WTC11 (cell line): ENCODE data around the gene MUC4. TPM values are rescaled to one million over a fixed set of nuclear protein-coding genes. Genes with fewer than 3 reads are reported as not detected.

ENCODE experiments used
- ATAC-seq: fragments of 200-7000 bp; cut with Tn5 transposase; 2 replicates; pipeline ENCODE4 v1.10.0; 2021; ENCODE audit warnings: mild to moderate bottlenecking, moderate library complexity
- CTCF ChIA-PET: fragments of 300-600 bp; sonication (Branson Sonifier 250); formaldehyde crosslinking; loops from one replicate; lab custom pipeline; 2021; ENCODE audit warnings: antibody characterized with exemption; lab: Charles Lee
- POLR2A ChIA-PET: fragments of 350-600 bp; sonication (Branson Sonifier 250); formaldehyde crosslinking; loops from one replicate; lab custom pipeline; 2021; ENCODE audit warnings: antibody characterized with exemption; lab: Charles Lee
- DNase-seq: peaks from one replicate; pipeline ENCODE4 v3.0.0; 2021; ENCODE audit warnings: low spot score
- H3K27ac Mint-ChIP-seq: 2 replicates; pipeline ENCODE4 v1.8.0; 2021; ENCODE audit warnings: mixed read lengths
- H3K27me3 Mint-ChIP-seq: 2 replicates; pipeline ENCODE4 v1.8.0; 2021; ENCODE audit warnings: low read depth, mild to moderate bottlenecking, moderate library complexity, mixed read lengths
- H3K36me3 Mint-ChIP-seq: 2 replicates; pipeline ENCODE4 v1.8.0; 2021; ENCODE audit warnings: mixed read lengths
- H3K4me1 Mint-ChIP-seq: 2 replicates; pipeline ENCODE4 v1.8.0; 2022; ENCODE audit warnings: mixed read lengths
- H3K4me3 Mint-ChIP-seq: 2 replicates; pipeline ENCODE4 v1.8.0; 2021; ENCODE audit warnings: mild to moderate bottlenecking, moderate library complexity, mixed read lengths
- H3K9me3 Mint-ChIP-seq: 2 replicates; pipeline ENCODE4 v1.8.0; 2021; ENCODE audit warnings: mixed read lengths
- CREM ChIP-seq: sonication (generic); formaldehyde crosslinking; IDR thresholded peaks from 2 replicates; pipeline ENCODE4 v1.8.1; 2022; ENCODE audit warnings: mild to moderate bottlenecking, missing genetic modification reagents, moderate library complexity
- NFE2L1 ChIP-seq: sonication (generic); formaldehyde crosslinking; IDR thresholded peaks from 2 replicates; pipeline ENCODE4 v1.8.1; 2023; ENCODE audit warnings: missing genetic modification reagents
- NR1H2 ChIP-seq: sonication (generic); formaldehyde crosslinking; IDR thresholded peaks from 2 replicates; pipeline ENCODE4 v1.9.0; 2021; ENCODE audit warnings: mild to moderate bottlenecking, moderate library complexity, missing genetic modification reagents
- RELA ChIP-seq: sonication (generic); formaldehyde crosslinking; IDR thresholded peaks from 2 replicates; pipeline ENCODE4 v1.8.1; 2022; ENCODE audit warnings: missing genetic modification reagents, mild to moderate bottlenecking, borderline replicate concordance
- SMAD4 ChIP-seq: sonication (generic); formaldehyde crosslinking; IDR thresholded peaks from 2 replicates; pipeline ENCODE4 v1.8.0; 2022; ENCODE audit warnings: mild to moderate bottlenecking, missing genetic modification reagents
- TEAD1 ChIP-seq: sonication (generic); formaldehyde crosslinking; IDR thresholded peaks from 2 replicates; pipeline ENCODE4 v1.8.0; 2022; ENCODE audit warnings: mild to moderate bottlenecking, missing genetic modification reagents
- TEAD4 ChIP-seq: sonication (generic); formaldehyde crosslinking; IDR thresholded peaks from 2 replicates; pipeline ENCODE4 v1.8.0; 2022; ENCODE audit warnings: mild to moderate bottlenecking, missing genetic modification reagents
- ZBTB21 ChIP-seq: sonication (generic); formaldehyde crosslinking; IDR thresholded peaks from 2 replicates; pipeline ENCODE4 v1.8.1; 2023; ENCODE audit warnings: mild to moderate bottlenecking, missing genetic modification reagents, borderline replicate concordance
- ZNF138 ChIP-seq: sonication (generic); formaldehyde crosslinking; conservative IDR thresholded peaks from 2 replicates; pipeline ENCODE4 v1.8.1; 2022; ENCODE audit warnings: mild to moderate bottlenecking, moderate library complexity, missing genetic modification reagents
- ZNF416 ChIP-seq: fragments of 250-450 bp; sonication (Bioruptor Pico); IDR thresholded peaks from 2 replicates; pipeline ENCODE4 v1.9.0; 2021; ENCODE audit warnings: mild to moderate bottlenecking, inconsistent platforms
- ZNF671 ChIP-seq: fragments of 250-450 bp; sonication (Bioruptor Pico); IDR thresholded peaks from 2 replicates; pipeline ENCODE4 v1.8.0; 2021; ENCODE audit warnings: mild to moderate bottlenecking
- total RNA-seq: library from RNA; stranded (reverse); gene quantifications from 3 replicates; pipeline ENCODE4 v1.2.3, GENCODE V29; 2021
- TF ChIP-seq, protein P1 (sequence below): sonication (generic); formaldehyde crosslinking; IDR thresholded peaks from 2 replicates; pipeline ENCODE4 v1.8.0; 2023; ENCODE audit warnings: missing genetic modification reagents, mild to moderate bottlenecking, borderline replicate concordance
- TF ChIP-seq, protein P2 (sequence below): fragments of 250-450 bp; sonication (Bioruptor Pico); IDR thresholded peaks from 2 replicates; pipeline ENCODE4 v1.9.0; 2021; ENCODE audit warnings: mild to moderate bottlenecking, borderline replicate concordance
- TF ChIP-seq, protein P3 (sequence below): sonication (generic); formaldehyde crosslinking; IDR thresholded peaks from 2 replicates; pipeline ENCODE4 v1.8.0; 2022; ENCODE audit warnings: mild to moderate bottlenecking, missing genetic modification reagents
- TF ChIP-seq, protein P4 (sequence below): sonication (generic); formaldehyde crosslinking; IDR thresholded peaks from 2 replicates; pipeline ENCODE4 v1.8.1; 2023; ENCODE audit warnings: mild to moderate bottlenecking, missing genetic modification reagents
- TF ChIP-seq, protein P5 (sequence below): sonication (generic); formaldehyde crosslinking; IDR thresholded peaks from 2 replicates; pipeline ENCODE4 v1.8.0; 2022; ENCODE audit warnings: mild to moderate bottlenecking, missing genetic modification reagents
- TF ChIP-seq, protein P6 (sequence below): sonication (generic); formaldehyde crosslinking; IDR thresholded peaks from 2 replicates; pipeline ENCODE4 v1.8.1; 2022; ENCODE audit warnings: low read depth, mild to moderate bottlenecking, moderate library complexity, missing genetic modification reagents, borderline replicate concordance
- TF ChIP-seq, protein P7 (sequence below): sonication (generic); formaldehyde crosslinking; IDR thresholded peaks from 2 replicates; pipeline ENCODE4 v1.8.1; 2022; ENCODE audit warnings: mild to moderate bottlenecking, missing genetic modification reagents, moderate library complexity, borderline replicate concordance
- TF ChIP-seq, protein P8 (sequence below): fragments of 250-450 bp; sonication (Bioruptor Pico); IDR thresholded peaks from 2 replicates; pipeline ENCODE4 v1.8.0; 2021; ENCODE audit warnings: mild to moderate bottlenecking

MUC4 gene
- total RNA-seq, 1 experiment from 2014 or later = 2.1 TPM

DNA sequence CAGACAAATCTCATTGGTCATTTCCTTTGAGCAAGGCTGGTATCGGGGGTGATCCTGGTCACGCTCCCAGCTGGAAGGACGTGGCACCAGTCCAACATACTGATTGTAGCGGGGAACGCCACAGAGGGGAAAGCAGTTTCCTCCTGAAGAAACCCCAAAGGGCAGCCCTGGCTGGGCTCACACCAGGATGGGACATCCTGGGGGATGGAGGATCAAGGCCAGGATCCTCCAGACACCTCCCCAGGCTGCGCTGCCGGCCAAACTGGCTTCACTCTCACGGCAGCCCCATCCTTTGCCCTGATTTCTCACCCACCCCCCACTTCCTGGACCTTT, 54.3 kb downstream of the MUC4 start (continued):
- TF ChIP-seq, protein P1, sequence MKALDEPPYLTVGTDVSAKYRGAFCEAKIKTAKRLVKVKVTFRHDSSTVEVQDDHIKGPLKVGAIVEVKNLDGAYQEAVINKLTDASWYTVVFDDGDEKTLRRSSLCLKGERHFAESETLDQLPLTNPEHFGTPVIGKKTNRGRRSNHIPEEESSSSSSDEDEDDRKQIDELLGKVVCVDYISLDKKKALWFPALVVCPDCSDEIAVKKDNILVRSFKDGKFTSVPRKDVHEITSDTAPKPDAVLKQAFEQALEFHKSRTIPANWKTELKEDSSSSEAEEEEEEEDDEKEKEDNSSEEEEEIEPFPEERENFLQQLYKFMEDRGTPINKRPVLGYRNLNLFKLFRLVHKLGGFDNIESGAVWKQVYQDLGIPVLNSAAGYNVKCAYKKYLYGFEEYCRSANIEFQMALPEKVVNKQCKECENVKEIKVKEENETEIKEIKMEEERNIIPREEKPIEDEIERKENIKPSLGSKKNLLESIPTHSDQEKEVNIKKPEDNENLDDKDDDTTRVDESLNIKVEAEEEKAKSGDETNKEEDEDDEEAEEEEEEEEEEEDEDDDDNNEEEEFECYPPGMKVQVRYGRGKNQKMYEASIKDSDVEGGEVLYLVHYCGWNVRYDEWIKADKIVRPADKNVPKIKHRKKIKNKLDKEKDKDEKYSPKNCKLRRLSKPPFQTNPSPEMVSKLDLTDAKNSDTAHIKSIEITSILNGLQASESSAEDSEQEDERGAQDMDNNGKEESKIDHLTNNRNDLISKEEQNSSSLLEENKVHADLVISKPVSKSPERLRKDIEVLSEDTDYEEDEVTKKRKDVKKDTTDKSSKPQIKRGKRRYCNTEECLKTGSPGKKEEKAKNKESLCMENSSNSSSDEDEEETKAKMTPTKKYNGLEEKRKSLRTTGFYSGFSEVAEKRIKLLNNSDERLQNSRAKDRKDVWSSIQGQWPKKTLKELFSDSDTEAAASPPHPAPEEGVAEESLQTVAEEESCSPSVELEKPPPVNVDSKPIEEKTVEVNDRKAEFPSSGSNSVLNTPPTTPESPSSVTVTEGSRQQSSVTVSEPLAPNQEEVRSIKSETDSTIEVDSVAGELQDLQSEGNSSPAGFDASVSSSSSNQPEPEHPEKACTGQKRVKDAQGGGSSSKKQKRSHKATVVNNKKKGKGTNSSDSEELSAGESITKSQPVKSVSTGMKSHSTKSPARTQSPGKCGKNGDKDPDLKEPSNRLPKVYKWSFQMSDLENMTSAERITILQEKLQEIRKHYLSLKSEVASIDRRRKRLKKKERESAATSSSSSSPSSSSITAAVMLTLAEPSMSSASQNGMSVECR (CRISPR knock-in tag) = no peak
- no peak for TF ChIP-seq SMAD4 (CRISPR knock-in tag)
- no peak for TF ChIP-seq TEAD4
- TF ChIP-seq, protein P2, sequence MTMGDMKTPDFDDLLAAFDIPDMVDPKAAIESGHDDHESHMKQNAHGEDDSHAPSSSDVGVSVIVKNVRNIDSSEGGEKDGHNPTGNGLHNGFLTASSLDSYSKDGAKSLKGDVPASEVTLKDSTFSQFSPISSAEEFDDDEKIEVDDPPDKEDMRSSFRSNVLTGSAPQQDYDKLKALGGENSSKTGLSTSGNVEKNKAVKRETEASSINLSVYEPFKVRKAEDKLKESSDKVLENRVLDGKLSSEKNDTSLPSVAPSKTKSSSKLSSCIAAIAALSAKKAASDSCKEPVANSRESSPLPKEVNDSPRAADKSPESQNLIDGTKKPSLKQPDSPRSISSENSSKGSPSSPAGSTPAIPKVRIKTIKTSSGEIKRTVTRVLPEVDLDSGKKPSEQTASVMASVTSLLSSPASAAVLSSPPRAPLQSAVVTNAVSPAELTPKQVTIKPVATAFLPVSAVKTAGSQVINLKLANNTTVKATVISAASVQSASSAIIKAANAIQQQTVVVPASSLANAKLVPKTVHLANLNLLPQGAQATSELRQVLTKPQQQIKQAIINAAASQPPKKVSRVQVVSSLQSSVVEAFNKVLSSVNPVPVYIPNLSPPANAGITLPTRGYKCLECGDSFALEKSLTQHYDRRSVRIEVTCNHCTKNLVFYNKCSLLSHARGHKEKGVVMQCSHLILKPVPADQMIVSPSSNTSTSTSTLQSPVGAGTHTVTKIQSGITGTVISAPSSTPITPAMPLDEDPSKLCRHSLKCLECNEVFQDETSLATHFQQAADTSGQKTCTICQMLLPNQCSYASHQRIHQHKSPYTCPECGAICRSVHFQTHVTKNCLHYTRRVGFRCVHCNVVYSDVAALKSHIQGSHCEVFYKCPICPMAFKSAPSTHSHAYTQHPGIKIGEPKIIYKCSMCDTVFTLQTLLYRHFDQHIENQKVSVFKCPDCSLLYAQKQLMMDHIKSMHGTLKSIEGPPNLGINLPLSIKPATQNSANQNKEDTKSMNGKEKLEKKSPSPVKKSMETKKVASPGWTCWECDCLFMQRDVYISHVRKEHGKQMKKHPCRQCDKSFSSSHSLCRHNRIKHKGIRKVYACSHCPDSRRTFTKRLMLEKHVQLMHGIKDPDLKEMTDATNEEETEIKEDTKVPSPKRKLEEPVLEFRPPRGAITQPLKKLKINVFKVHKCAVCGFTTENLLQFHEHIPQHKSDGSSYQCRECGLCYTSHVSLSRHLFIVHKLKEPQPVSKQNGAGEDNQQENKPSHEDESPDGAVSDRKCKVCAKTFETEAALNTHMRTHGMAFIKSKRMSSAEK (CRISPR knock-in tag) = no peak
- TF ChIP-seq, protein P3, sequence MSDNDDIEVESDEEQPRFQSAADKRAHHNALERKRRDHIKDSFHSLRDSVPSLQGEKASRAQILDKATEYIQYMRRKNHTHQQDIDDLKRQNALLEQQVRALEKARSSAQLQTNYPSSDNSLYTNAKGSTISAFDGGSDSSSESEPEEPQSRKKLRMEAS (CRISPR knock-in tag) = no peak
- TF ChIP-seq, protein P4, sequence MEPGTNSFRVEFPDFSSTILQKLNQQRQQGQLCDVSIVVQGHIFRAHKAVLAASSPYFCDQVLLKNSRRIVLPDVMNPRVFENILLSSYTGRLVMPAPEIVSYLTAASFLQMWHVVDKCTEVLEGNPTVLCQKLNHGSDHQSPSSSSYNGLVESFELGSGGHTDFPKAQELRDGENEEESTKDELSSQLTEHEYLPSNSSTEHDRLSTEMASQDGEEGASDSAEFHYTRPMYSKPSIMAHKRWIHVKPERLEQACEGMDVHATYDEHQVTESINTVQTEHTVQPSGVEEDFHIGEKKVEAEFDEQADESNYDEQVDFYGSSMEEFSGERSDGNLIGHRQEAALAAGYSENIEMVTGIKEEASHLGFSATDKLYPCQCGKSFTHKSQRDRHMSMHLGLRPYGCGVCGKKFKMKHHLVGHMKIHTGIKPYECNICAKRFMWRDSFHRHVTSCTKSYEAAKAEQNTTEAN (CRISPR knock-in tag) = no peak
- TF ChIP-seq ZNF416 (CRISPR knock-in tag) = no peak
- no peak for TF ChIP-seq NFE2L1 (CRISPR knock-in tag)
- TF ChIP-seq ZNF138 = no peak

DNA sequence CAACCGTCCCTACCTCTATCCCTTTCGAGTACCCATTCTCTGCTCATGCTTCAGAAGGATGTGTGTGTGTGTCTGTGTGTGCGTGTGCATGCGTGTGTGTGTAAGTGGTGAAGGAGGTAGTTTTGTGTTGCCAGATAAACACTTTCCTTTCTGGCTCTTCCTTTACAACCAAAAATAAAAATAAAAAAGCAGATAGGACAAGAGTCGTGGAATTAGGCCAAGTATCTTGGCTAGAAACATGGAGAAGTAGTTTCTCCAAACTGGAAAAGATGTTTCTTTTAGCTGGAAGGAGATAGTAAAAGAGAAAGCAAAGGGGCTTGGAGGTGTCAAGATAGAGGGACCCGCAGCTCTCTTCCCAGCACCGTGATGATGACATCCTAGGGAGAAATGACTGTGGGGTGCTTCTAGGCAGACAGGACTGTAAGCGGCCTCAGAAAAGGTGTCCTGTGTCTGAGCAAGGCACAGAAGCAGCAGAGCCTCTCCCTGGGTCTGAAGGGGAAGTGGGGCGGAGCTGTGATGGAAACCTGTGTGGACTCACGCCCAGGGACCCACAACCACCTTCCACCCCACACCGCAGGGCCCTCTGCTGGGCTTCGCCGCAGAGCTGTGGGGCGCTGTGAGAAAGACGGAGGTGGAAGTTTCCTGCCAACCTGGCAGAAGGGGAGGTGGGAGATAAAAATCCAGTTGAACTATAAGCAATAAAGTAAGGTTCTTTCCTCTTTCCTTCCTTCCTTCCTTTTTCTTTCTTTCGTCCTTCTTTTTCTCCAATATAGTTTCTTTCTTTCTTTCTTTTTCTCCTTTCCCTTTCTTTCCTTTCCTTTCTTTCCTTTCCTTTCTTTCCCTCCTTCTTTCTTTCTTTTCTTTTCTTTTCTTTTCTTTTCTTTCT, 55.7 kb downstream of the MUC4 start:
- no peaks in the 10 kb centered on the region for H3K36me3 Mint-ChIP-seq
- CTCF ChIA-PET = interaction anchor here (0.8 to 2.4 kb wide), 5 partner anchors 8 to 139 kb away, joined by 3 to 7 read pairs (median 5); no protein-coding TSS in a partner anchor
- DNase-seq = no peak
- H3K9me3 Mint-ChIP-seq = no peaks in the 10 kb centered on the region
- H3K27me3 Mint-ChIP-seq = no peaks in the 10 kb centered on the region; the same call in 1 of the 2 replicates
- no peak for ATAC-seq
- no peak overlapping the region for H3K27ac Mint-ChIP-seq
- peaks cover 5% of the 10 kb centered on the region for H3K4me1 Mint-ChIP-seq
- H3K4me3 Mint-ChIP-seq = no peak overlapping the region
- POLR2A ChIA-PET = no interaction called here
- TF ChIP-seq TEAD1 (CRISPR knock-in tag) (no peak), NR1H2 (no peak), RELA (no peak), ZBTB21 (CRISPR knock-in tag) (no peak), ZNF671 (CRISPR knock-in tag) (no peak), CREM (no peak)
- TF ChIP-seq, protein P5, sequence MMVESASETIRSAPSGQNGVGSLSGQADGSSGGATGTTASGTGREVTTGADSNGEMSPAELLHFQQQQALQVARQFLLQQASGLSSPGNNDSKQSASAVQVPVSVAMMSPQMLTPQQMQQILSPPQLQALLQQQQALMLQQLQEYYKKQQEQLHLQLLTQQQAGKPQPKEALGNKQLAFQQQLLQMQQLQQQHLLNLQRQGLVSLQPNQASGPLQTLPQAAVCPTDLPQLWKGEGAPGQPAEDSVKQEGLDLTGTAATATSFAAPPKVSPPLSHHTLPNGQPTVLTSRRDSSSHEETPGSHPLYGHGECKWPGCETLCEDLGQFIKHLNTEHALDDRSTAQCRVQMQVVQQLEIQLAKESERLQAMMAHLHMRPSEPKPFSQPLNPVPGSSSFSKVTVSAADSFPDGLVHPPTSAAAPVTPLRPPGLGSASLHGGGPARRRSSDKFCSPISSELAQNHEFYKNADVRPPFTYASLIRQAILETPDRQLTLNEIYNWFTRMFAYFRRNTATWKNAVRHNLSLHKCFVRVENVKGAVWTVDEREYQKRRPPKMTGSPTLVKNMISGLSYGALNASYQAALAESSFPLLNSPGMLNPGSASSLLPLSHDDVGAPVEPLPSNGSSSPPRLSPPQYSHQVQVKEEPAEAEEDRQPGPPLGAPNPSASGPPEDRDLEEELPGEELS (CRISPR knock-in tag) = no peak
- TF ChIP-seq, protein P6, sequence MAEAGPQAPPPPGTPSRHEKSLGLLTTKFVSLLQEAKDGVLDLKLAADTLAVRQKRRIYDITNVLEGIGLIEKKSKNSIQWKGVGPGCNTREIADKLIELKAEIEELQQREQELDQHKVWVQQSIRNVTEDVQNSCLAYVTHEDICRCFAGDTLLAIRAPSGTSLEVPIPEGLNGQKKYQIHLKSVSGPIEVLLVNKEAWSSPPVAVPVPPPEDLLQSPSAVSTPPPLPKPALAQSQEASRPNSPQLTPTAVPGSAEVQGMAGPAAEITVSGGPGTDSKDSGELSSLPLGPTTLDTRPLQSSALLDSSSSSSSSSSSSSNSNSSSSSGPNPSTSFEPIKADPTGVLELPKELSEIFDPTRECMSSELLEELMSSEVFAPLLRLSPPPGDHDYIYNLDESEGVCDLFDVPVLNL = no peak
- TF ChIP-seq, protein P7, sequence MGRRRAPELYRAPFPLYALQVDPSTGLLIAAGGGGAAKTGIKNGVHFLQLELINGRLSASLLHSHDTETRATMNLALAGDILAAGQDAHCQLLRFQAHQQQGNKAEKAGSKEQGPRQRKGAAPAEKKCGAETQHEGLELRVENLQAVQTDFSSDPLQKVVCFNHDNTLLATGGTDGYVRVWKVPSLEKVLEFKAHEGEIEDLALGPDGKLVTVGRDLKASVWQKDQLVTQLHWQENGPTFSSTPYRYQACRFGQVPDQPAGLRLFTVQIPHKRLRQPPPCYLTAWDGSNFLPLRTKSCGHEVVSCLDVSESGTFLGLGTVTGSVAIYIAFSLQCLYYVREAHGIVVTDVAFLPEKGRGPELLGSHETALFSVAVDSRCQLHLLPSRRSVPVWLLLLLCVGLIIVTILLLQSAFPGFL = no peak
- TF ChIP-seq, protein P8, sequence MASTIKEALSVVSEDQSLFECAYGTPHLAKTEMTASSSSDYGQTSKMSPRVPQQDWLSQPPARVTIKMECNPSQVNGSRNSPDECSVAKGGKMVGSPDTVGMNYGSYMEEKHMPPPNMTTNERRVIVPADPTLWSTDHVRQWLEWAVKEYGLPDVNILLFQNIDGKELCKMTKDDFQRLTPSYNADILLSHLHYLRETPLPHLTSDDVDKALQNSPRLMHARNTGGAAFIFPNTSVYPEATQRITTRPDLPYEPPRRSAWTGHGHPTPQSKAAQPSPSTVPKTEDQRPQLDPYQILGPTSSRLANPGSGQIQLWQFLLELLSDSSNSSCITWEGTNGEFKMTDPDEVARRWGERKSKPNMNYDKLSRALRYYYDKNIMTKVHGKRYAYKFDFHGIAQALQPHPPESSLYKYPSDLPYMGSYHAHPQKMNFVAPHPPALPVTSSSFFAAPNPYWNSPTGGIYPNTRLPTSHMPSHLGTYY = no peak
